Effector memory CD4-positive, alpha-beta T cell (primary cell): Measurements from ENCODE around the gene MARCKSL1.

Experiments
- DNase-seq, 3 donors: peaks; one replicate each; pipeline ENCODE4 v3.0.0-alpha.2; 2020
- H3K27ac ChIP-seq: 2 replicates; pipeline ENCODE4 v1.7.0; 2013; ENCODE audit warnings: mild to moderate bottlenecking, low read length, moderate library complexity; ENCODE audit not compliant: insufficient read depth, poor library complexity, severe bottlenecking
- H3K27me3 ChIP-seq: replicated peaks from 2 replicates; pipeline ENCODE4 v1.7.0; 2013; ENCODE audit warnings: mild to moderate bottlenecking, low read length; ENCODE audit not compliant: insufficient read depth, control insufficient read depth, poor library complexity, severe bottlenecking
- H3K36me3 ChIP-seq: 2 replicates; pipeline ENCODE4 v1.7.0; 2013; ENCODE audit warnings: mild to moderate bottlenecking, low read length, moderate library complexity; ENCODE audit not compliant: control insufficient read depth, insufficient read depth
- H3K4me1 ChIP-seq: 2 replicates; pipeline ENCODE4 v1.7.0; 2013; ENCODE audit warnings: low read length, mild to moderate bottlenecking; ENCODE audit not compliant: control insufficient read depth, insufficient read depth, poor library complexity, severe bottlenecking
- H3K4me3 ChIP-seq: 2 replicates; pipeline ENCODE4 v1.7.0; 2013; ENCODE audit warnings: low read length, low read depth, mild to moderate bottlenecking; ENCODE audit not compliant: insufficient read depth, poor library complexity, severe bottlenecking
- H3K9me3 ChIP-seq: 2 replicates; pipeline ENCODE4 v1.7.0; 2013; ENCODE audit warnings: mild to moderate bottlenecking, low read length, moderate library complexity; ENCODE audit not compliant: control insufficient read depth

The MARCKSL1 gene

GRCh38 chr1:32341971-32342370 is 5.9 kb upstream of the MARCKSL1 start:
- Histone ChIP-seq H3K4me3 (no peak overlapping the region), H3K27me3 (no peaks in the 10 kb centered on the region), H3K9me3 (no peaks in the 10 kb centered on the region), H3K4me1 (peaks cover 21% of the 10 kb centered on the region), H3K36me3 (no peaks in the 10 kb centered on the region), H3K27ac (no peak overlapping the region)
- DNase-seq = no peak

GRCh38 chr1:32341186-32341757 is 5.2 kb upstream of the MARCKSL1 start:
- no peak for DNase-seq
- Histone ChIP-seq H3K36me3 (no peaks in the 10 kb centered on the region), H3K4me1 (peaks cover 28% of the 10 kb centered on the region), H3K9me3 (no peaks in the 10 kb centered on the region), H3K27me3 (no peaks in the 10 kb centered on the region), H3K27ac (no peak overlapping the region), H3K4me3 (no peak overlapping the region)

- DNase-seq = no peak
Measured at GRCh38 chr1:32339363-32339978, 3.4 kb upstream of the MARCKSL1 start.

GRCh38 chr1:32338637-32339145 is 2.7 kb upstream of the MARCKSL1 start:
- no peak overlapping the region for H3K4me3 ChIP-seq
- no peaks in the 10 kb centered on the region for H3K9me3 ChIP-seq
- H3K27me3 ChIP-seq = no peaks in the 10 kb centered on the region
- peaks cover 1% of the 10 kb centered on the region for H3K36me3 ChIP-seq
- DNase-seq = no peak
- no peak overlapping the region for H3K27ac ChIP-seq
- peaks cover 28% of the 10 kb centered on the region for H3K4me1 ChIP-seq

More at GRCh38 chr1:32339363-32339978, 3.4 kb upstream of the MARCKSL1 start:
- H3K4me3 ChIP-seq = no peak overlapping the region
- H3K27me3 ChIP-seq = no peaks in the 10 kb centered on the region
- H3K27ac ChIP-seq = no peak overlapping the region
- no peaks in the 10 kb centered on the region for H3K36me3 ChIP-seq
- no peaks in the 10 kb centered on the region for H3K9me3 ChIP-seq
- peaks cover 26% of the 10 kb centered on the region for H3K4me1 ChIP-seq

DNA sequence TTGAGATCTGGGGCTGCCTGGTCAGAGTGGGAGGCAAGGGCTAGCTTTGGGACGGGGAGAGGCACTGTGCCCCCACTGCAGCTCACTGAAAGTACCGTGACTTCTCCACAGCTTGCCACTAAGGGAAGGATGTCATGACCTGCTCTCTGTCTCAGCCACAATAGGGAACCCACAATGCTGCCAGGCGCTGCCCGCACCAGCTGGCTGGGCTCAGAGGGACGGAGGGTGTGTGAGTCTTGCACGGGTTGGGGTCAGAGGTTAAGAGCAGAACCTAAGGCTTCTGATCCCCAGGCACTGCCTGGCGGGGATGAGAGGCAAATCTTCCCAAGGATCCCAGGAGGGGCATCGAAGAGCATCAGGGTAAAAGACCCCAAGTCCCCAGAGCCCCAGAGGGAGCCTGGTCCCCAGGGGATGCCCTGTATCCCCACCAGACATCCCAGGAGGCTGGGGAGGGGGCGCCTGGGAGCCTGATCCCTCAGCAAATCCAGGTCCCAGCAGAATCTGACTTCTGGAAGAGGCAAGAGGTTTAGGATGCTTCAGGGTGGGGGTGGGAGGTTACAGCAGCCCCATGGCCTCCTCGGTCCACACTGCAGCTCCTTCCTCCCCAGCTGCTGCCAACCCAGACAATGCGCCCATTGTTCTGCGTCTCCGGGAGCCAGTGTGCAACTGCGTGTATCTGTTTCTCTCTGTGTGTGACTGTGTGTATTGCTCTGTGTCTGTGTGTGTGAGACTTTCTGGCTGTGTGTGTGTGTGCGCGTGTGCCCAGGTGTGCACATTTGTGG is 2.0 kb upstream of the MARCKSL1 start:
- no peak overlapping the region for H3K4me3 ChIP-seq
- no peak overlapping the region for H3K27ac ChIP-seq
- peaks cover 4% of the 10 kb centered on the region for H3K36me3 ChIP-seq
- no peaks in the 10 kb centered on the region for H3K27me3 ChIP-seq
- H3K9me3 ChIP-seq = no peaks in the 10 kb centered on the region
- peaks cover 28% of the 10 kb centered on the region for H3K4me1 ChIP-seq
- no peak for DNase-seq

DNA sequence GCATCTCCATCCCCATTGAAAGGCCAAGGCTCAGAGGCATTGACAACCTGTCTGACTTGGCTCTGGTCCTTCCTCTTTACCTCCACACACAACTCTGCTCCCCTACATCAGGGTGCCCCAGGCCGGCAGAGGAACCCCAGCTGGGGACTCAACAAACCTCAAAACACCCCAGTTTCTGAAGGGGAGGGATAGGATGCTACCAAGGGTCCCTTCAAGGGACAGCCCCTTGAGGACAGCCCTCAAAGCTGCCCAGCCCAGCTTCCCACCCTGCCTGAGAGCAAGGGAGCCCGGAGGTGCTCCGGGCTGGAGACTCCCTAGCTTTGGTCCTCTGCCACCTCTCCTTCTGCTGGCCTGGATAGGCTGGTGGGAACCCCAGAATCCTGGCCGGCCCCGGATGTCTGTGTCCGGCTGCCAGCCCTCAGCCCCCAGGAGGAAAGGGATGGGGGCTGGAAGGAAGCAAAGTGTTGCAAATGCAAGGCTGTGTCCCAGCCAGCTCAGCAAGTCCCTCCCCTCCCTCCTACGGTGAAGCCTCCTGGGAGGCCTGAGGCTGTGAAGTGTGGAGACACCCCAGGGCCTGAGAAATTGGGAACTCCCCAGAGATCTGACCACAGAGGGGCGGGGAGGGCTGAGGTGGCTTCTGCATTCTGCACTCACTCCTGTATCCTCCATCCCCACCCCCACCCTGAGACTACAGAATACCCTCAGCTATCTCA is 1.1 kb upstream of the MARCKSL1 start:
- peaks cover 11% of the 10 kb centered on the region for H3K36me3 ChIP-seq
- H3K4me1 ChIP-seq = peaks cover 28% of the 10 kb centered on the region
- peak; percentile 53 to 59 (median 55) for DNase-seq
- no peaks in the 10 kb centered on the region for H3K9me3 ChIP-seq
- no peak overlapping the region for H3K4me3 ChIP-seq
- H3K27ac ChIP-seq = no peak overlapping the region
- H3K27me3 ChIP-seq = no peaks in the 10 kb centered on the region

DNA sequence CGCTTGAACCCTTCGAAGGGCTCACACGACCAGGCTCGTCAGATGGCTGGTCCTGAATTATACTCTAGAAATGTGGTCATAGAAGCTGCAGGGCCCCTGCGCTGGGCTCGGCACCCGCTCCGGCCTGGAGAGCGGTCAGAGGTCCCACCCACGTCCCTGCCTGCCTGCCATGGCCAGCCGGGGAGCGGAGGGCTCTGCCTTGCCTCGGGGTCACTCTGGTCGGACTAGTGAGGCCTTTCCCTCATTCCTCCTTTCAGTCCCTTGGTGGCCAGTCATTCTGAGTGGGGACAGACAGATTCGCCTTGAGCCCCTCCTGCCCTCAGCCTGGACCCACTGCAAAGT is 529 bp upstream of the MARCKSL1 start:
- Histone ChIP-seq H3K27ac (no peak overlapping the region), H3K36me3 (peaks cover 17% of the 10 kb centered on the region), H3K4me3 (peak overlapping the region; percentile 40), H3K4me1 (peaks cover 28% of the 10 kb centered on the region), H3K9me3 (no peaks in the 10 kb centered on the region), H3K27me3 (no peaks in the 10 kb centered on the region)
- no peak for DNase-seq

DNA sequence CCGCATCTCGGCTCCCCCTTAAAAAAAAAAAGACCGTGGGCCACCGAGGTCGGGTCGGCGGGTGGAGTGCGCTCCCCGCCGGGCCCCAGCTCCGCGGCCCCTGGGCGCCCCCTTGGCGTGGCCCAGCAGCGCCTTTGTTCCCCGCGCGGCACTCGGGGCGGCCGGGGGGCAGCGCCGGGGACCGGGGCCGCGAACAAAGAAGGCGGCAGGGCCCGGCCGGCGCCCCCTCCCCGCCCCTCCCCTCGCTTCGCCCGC is 571 bp downstream of the MARCKSL1 start:
- Histone ChIP-seq H3K4me1 (peaks cover 28% of the 10 kb centered on the region), H3K36me3 (peaks cover 28% of the 10 kb centered on the region), H3K9me3 (no peaks in the 10 kb centered on the region), H3K4me3 (peak overlapping the region; percentile 62), H3K27me3 (no peaks in the 10 kb centered on the region), H3K27ac (no peak overlapping the region)
- no peak for DNase-seq

DNA sequence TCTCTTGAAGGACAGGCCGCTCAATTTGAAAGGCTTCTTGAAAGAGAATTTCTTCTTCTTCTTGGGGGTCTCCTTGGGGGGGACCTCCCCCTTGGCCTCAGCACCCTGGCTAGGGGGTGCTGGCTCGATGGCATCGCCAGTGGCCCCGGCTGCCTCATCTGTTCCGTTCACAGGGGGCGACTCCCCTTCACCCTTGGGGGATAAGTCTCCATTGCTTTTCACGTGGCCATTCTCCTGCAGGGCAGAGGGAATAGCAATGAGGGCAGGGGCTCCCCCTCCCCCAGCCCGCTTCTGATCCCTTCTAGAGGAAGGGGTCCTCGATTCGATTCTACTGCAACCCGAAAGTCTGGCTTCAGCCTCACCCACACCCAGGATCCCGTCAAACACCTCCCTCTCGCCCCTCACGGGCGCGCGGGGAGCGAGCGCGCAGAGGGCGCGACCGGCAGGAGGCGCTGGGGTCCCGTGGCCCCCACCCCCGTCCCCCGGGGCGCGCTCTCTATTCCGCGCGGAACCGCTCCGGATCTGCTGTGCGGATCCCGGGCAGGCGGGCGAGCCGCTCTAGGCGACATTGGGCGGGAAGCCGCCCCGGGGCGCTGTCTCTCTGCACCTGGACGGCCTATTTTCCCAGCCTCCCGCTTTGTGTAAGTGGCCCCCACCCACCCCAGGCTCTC is 1.0 kb downstream of the MARCKSL1 start:
- peak overlapping the region; percentile 38 for H3K27ac ChIP-seq
- H3K4me1 ChIP-seq = peaks cover 28% of the 10 kb centered on the region
- no peaks in the 10 kb centered on the region for H3K27me3 ChIP-seq
- H3K9me3 ChIP-seq = no peaks in the 10 kb centered on the region
- DNase-seq = peak; percentile 44 to 58 (median 55)
- H3K36me3 ChIP-seq = peaks cover 32% of the 10 kb centered on the region
- H3K4me3 ChIP-seq = peak overlapping the region; percentile 62
